Stimulated activated CD8-positive, alpha-beta memory T cell treated with anti-CD3 and anti-CD28 coated beads, Interleukin-2, amount 100 ng/mL, for 1 hour (primary cell): ENCODE results near the gene CELF2.

Experiments
- DNase-seq, 2 donors: peaks; one replicate each; pipeline ENCODE4 v3.0.0-alpha.2; 2020; ENCODE audit warnings: low read depth in 2 of 2

CELF2 gene

DNA sequence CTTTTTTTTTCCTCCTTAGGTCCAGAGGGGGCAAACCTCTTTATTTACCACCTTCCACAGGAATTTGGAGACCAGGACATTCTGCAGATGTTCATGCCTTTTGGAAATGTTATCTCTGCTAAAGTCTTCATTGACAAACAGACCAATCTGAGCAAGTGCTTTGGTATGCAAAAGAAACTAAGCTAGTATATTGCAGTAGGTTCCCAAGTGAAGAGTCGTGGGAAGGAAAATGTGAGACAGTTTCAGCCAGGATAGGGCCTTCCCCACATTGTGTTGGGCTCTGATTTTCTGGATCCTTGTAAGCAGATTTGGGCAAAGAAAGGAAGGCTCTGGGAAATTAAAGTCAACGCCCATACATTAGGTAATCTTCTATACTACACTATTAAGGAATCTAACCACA lies 308.1 kb downstream of the CELF2 start:
- DNase-seq = no peak

DNA sequence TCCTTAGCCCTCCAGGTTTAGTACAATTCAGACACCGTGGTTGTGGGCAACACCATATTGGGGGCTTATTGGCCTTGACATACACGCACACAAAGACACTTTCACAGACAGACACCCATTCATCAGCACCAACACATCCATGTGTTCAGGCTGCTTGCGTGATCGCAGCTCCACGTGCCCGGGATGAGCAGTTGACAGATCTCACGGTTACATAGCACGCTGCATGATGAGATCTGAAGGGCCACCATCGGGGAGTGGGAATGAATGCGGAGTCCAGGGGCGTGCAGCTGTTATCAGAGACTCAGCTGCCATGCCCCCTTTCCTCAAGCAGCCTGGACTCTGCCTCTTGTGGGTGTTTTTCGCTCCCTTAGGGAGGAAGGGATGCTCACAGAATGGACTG lies 308.6 kb downstream of the CELF2 start:
- no peak for DNase-seq

DNA sequence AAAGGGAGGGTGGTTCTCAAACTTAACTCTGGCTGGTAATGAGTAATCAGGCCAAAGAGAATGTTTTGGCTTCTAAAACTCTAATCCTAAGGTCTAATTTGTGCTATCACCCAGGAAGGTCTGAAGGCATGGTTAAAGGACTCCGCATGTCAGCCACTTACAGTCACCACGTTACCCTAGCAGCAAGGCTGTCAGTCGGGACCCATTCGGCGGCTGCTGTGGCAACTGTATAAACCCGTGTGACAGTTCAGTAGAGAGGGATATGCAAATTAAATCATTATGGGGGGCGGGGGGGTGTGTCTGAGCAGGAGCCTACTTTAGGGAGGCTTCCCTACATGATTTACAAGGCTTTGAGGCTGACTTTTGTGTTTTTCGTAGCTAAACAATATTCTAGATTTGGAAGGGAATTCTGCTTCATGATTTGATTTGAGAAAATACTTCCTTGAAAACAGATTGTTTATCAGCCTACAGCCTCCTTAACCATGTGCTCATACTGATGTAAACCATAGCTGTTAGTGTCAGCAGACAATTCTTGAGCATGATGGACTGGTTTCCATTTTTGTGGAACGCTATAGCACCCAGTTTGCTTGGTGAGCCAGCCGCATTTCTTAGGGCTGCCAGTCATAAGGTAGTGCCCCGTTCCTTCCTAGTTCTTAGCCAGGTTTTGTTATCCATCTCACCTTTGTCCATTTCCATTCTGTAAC lies 309.4 kb downstream of the CELF2 start:
- DNase-seq = no peak

DNA sequence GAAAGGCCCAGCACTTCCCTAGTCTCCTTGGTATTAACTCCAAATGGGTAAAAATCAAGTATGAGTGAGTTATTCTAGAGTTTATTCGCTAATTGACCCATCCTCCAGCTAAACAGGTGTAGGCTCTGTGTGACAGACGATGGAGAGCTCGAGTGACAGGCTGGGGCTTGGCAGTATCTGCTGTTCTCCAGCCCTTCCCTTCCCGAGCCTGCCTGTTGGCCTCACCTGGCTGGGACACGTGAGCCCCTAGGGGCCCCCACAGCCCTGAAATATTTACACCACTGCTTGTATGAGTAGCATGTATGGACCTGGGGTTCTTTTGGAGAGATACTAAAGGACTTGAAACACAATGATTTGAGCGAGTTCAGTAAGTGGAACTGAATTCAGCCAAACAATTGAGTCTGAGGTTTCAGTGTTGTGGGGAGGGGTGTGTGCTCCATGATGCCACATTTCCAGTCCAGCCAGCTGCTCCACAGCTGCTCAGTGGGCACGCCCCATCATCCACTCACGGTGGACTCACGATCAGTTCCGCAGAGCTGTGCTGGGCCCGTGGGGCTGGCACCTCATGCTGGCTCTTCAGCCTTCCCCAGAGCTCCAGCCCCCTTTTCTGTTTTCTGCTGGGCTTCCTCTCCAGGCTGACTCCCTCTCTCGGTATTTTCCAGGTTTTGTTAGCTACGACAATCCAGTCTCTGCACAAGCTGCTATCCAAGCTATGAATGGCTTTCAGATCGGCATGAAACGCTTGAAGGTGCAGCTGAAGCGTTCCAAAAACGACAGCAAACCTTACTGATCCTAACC lies 310.8 kb downstream of the CELF2 start:
- DNase-seq = no peak

DNA sequence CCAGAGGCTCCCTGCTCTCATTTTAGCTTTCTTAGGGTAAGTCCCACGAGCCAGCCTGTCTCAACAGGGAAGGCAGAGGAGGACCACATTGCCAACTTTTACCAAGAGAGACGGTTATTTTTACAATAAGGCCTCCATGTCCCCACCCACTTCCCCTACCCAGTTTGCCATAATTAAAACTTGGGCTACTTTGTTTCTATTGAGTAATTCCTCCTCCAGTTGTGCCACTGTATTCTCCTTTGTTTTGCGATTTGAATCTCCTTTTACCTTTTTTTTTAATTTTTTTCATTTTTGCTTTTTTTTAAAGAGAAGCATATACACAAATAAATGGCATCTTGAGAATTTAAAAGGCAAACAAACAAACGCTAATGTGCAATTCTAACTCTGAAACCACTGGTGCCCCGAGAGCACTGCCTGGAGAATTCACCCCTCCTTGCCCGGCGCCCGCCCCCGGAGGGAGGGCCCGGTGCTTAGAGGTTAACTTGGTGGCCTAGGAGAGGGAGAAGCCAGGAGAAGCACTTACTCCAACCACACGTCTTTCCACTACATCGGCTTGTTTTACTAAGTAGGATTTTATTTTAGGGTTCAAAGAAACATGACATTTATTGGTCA lies 311.5 kb downstream of the CELF2 start:
- DNase-seq = no peak

DNA sequence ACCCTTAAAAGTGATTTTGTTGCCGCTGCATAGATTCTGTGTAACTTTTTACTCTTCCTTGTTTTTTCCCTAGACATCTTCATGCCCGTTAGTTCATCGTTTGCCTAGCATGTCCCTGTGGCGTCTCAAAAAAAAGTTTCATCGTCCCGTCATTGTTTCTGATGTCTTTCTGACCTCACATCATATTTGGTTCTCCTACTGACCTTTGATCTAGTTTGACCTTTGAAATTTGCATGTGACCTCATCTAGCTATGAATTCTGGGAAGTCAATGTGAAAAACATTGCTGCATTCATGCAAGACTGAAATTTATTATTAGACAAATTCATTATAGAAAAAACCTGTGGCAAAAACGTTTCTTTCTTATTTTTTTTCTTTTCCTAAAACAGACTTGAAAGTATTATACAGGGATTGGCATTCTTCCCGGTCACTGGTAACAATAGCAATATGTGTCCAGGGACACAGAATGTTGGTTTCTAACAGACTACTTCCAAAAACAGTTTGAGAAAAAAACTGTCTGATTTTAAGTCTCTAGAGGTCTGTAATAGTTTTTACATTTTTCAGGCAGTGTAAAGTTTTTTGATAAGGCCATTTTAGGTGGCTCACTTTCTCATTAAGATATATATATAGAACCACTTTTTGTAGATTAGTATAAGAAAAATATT lies 312.8 kb downstream of the CELF2 start:
- DNase-seq = no peak

DNA sequence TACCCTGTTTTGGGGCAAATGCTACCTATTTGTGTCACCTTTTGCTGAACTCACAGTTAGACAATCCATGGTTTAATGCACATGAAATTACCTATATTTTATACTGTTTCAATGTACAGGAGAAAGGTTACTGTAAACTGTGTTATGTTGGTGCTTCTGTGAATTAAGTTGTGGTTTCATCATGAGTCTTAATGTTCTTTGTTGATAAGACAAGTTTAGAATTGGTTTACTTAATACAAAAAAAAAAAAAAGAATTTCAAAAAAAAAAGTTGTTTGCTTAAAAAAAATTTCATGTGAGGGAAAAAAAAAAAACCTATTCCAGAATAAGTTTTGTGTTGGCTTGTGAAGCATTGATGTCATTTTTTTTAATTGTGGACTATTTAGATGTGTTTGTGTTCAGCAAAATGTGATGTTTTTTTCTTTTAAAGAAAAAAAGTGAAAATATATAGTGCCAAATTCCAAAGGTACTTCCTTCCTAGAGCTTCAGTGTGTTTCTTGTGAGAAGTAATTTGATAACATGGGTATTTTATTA lies 313.4 kb downstream of the CELF2 start:
- DNase-seq = no peak

DNA sequence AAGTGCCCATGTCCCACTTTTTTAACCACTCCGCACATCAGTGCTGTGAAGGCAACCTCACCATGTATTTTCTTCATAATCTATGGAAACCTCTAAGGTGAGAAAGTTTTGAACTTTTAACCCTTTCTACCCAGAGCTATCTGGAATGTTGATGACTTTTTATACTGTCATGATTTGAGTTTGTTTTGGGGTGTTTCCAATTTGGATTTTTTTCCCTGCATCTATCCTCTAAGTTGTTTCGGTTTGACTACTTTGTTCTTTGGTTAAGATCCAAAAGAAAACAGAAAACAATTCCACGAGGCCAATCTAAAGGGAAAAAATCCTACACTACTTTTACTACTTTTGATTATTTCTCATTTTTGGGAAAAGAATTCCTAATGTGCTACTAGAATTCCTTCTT lies 314.1 kb downstream of the CELF2 start:
- DNase-seq = no peak

DNA sequence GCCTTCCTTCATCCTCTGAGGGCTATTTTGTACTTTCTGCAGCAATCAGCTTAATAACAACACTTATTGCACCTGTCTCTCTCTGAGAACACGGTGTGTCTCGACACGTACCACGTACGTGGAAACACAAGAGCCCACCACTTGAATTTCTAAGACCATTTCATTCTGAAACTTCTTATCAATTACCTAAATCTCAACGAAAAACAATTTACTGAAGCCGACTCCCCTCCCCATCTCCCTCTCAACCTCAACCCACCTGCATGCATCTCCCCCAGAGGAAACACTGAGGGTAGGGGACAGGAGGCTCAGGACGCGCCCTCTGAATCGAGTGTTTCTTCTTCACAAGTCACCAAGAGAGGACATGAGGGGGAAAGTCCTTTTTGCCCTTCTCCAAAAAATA lies 315.2 kb downstream of the CELF2 start:
- no peak for DNase-seq

DNA sequence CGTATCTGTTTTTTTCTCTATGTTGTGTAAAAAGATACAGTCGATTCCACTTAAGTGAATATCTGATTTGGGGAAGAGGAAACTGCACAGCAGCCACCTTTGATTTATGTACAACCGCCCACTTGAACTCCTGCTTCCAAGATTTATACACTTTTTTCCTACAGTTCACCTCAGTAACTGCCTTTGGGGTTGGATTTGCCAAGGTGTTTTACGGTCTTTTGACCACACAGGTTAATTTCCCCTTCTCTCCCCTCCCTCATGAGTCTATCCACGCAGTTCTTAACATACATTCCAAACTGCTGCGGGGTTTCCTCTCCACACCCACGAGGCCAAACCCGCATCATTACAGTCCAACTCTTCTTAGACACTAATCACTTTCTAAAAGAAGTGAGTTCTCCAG lies 316.8 kb downstream of the CELF2 start:
- no peak for DNase-seq

DNA sequence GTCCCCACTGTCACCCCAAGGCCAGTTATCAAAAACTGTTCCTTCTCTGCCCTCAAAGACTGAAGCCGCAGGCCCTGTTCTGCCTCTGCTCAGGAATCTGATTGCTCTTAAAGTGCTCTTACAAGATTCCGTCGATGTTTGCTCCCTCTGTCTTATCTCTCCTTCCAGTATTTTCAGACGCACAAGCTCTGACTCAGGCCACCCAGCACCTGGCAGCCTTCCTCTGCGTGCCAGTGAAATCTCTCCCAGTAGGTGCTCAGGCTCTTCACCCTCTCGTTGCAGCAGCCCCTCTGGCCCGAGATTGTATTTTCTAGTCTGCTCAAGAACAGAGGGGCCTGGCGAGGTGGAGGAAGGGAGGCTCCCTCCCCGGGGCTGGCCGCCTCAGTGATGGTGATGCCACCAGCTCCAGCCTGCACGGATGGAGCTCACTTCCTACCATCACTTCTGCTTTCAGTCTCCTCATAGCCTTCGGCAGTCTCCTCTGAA lies 317.5 kb downstream of the CELF2 start:
- no peak for DNase-seq

DNA sequence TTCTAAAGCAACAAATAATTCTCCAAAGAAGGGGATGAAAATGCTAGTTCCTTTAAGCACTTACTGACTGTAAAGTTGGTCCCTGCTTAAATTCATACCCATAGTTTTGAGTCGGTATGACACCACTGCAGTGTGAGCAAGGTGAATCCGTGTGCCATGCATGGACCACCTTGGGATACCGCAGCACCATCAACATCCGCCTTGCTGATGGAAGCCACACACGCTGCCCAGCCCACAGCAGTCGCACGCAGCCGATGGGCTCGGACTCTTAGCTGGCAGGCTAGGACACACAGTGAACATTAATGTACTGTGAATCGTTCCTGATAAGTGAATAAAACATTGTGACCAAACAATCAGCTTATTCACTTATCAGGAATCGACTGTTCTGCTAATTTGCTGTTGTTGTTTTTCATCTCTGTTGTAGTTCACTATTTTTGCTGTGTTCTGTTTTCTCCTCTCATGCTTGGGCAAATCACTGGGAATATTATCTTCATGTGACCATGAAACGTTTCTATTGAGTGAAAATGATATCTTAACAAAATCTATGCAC lies 318.3 kb downstream of the CELF2 start:
- DNase-seq = no peak

DNA sequence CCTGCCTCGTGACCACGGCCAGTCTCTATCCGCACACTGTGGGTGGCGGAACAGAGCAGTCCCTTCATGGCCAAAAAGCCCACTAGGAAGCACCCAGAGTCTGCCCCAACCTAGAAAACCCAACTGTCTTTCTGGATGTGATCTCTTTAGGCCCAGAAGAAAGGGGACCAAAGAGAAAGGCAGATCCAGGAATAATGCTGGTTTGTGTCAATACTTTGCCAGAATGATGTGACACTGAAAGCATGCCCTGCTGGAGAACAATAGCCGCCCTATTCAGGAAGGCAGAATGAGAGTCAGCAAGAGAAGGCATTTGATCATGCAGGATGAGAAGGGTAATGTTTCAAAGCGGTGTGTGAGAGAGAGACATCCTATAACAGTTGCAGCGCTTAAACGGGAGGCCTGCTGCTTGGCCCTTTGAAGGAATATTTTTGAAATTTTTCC lies 319.1 kb downstream of the CELF2 start:
- no peak for DNase-seq

DNA sequence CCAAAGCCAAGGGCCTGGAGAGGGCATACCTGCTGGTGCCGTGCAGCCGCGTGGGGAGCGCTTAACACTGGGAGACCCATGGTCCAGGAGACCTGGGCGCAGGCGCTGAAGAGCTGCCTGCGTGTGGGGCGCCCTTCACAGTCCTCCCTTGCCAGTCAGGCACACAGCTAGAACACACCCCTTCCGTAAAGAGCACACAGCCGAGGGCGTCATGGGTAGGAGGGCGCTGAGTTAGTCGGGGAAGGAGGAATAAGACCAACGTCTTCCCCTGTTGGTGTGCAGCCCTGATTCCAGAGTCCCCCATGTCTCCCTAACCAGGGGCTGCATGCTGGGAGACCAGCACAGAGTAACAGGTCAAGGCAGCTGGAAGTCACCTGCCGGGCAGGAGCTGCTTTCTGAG lies 319.8 kb downstream of the CELF2 start:
- DNase-seq = no peak

DNA sequence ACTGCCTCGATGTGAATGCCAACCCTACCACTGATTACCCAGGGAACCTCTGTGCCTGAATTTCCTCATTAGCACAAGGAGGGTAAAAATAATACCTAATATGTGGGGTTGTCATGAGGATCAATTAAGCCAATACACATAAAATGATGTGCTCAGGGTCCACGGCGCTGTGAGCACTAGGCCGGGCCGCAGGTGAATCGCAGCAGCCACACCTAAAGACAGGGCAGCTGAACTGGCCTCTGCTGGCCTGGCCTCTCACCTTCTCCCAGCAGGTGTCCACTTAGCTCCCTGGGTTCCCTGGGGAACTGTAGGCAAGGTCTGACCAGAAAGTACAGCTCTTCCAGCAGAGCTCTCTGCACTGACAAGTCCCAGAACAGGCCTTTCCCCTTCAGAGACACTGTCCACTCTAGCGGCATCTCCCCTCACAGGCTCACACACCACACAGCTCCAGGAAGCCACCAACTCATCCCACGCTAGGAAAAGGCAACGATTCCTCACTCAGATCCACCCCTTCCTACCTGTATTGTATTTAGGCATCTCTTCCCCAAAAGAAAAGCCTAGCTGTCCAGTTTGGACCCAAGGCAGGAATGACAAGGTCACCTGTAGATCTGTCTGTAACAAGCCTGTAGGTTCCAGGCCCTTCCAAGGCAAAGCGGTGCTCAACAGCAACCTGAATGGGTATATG lies 320.6 kb downstream of the CELF2 start:
- DNase-seq = no peak

DNA sequence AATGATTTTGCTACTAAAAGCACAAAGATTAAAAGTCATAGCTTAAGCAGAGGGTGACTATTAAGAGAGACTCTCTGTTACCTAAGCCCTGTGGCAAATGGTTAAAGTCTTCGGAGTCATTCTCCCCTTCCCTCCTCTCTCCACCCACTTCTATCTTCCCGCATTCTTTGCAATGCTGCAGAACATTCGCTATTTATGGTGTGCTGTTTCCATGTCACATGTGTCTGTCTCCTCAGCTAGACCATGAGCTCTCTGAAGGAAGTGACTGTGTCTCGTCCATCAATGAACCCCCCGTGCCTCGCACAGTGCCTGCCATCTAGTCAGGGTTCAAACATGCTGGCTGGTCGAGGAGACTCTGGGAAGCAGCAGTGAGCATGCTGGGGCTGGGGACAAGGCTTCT lies 321.3 kb downstream of the CELF2 start:
- DNase-seq = no peak

DNA sequence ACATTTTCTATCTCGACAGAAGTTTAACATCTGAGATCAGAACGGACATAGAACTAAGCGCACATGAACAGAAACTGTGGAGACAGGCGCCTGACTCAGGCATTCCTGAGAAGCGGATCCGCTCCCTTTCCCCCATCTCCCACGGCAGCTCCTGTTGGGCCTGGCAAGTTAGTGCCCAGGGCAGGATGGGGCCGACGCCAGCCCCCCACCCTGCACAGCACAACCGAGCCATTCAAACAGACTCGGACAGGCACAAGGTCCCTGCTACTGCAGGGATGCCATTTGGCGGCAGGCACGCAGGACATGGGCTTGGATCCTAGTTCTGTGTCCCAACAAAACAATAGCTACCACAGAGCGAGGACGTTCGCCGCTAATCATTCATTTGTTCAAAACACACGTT lies 322.0 kb downstream of the CELF2 start:
- DNase-seq = no peak

DNA sequence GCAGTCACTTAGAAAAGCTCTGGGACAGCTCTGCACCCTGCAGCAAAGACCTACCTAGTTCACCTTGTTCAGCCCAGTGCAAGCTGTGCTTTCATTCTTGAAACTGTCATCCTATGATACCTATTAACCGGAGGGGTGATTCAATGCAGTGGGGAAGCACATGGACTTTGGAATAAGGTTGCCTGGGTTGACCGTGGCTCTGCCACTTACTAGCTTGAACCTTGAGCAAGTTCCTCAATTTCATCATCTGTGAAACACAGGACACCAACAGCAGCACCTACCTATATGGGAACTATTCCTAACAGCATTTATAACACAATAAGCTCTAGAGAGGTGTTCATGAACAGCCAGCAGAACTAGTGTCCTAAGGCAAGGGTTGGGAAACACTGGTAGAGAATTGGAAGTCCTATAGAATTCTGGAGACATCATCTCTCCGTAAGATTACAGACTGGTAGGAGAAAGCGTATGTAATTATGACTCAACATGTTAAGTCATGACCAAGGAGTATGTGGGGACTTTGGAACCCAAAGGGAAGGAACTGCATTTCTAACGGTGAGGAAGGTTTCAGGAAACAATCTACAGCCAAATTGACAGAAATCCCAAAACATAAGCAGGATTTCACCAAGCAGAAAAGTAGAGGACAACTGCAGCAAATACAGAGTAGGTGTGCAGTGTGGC lies 323.8 kb downstream of the CELF2 start:
- DNase-seq = no peak

DNA sequence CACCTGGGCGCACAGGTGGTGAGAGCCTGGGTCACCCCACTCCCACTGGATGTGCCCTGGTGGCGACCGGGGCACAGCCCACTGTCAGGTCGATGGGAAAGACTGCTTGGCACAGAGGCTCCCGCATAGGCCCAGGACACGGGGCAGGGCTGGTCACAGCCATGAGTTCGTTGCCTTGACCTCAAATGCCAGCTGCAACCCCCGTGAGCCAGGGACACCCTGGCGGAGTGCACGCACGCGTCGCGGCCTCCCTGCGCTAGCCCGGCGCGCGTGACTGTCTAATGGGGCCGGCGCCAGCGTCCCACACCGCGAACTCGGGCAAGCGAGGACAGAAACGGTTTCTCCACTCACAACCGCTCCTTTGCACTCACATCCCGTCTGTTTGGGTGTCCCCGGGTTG lies 326.4 kb downstream of the CELF2 start:
- DNase-seq = no peak

DNA sequence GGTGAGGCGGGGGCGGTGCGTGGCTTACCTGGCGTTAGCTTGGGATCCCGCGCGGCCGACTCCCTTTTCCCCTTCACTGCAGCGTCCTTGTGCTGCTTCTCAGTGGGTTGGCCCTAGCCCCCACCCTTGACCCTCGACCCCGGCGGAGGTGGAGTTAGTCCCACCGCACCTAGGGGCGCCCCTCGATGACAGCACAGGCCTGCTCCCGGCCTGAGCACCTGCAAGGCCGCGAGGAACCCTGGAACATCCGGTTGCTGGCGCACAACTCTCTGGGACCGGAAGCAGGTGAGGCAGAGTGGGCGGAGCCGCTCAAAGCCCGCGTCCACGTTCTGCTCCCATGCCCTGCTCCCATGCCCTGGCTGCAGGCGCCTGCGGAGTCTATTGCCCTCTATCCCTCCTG lies 326.9 kb downstream of the CELF2 start:
- no peak for DNase-seq
